K562 (cell line): ENCODE data around the gene RPL34. TPM values are rescaled to one million over a fixed set of nuclear protein-coding genes. Genes with fewer than 3 reads are reported as not detected.

ENCODE experiments used
- CHAMP1 ChIP-seq: fragments of 450-650 bp; IDR thresholded peaks from 2 replicates; pipeline ENCODE4 v1.6.1; 2016; ENCODE audit warnings: mild to moderate bottlenecking
- GTF2B ChIP-seq: IDR thresholded peaks from 2 replicates; pipeline ENCODE4 v1.6.1; 2011; ENCODE audit not compliant: insufficient read length; ENCODE audit errors: extremely low read depth
- HMGXB4 ChIP-seq: sonication (generic); formaldehyde crosslinking; IDR thresholded peaks from 2 replicates; pipeline ENCODE4 v1.8.1; 2023; ENCODE audit warnings: mild to moderate bottlenecking, missing genetic modification reagents
- RBBP5 ChIP-seq: fragments of 200-600 bp; sonication (generic); IDR thresholded peaks from 2 replicates; pipeline ENCODE4 v1.6.1; 2012; ENCODE audit warnings: borderline replicate concordance, mild to moderate bottlenecking, low read length, control low read depth, inconsistent platforms; ENCODE audit not compliant: insufficient read depth, poor library complexity, severe bottlenecking
- UBTF ChIP-seq, 2 experiments: IDR thresholded peaks; 2 replicates each; pipeline ENCODE4 v1.6.1; 2012; ENCODE audit warnings: improper control_type of control experiment in 2 of 2, low read depth in 2 of 2, low read length in 2 of 2, borderline replicate concordance in 1 of 2
- ZNF318 ChIP-seq, 2 experiments: fragments of 450-650 bp; IDR thresholded peaks; 2 replicates each; pipeline ENCODE4 v1.6.1; 2016; ENCODE audit warnings: mild to moderate bottlenecking in 2 of 2, borderline replicate concordance in 1 of 2, low read depth in 1 of 2, moderate library complexity in 1 of 2
- polyA plus RNA-seq, 8 experiments: library from polyadenylated mRNA; depleted of rRNA in 4 of 8; stranded (reverse) in 5 of 8; unstranded in 3 of 8; fragments of >200 nt; fragmentation: Nextera tagmentation in 2 of 8; fragmentation: Illumina TruSeq in 1 of 8; extraction: Ambion mirVana in 2 of 8; extraction: Trizol in 1 of 8; gene quantifications; 2 replicates each; pipeline versions ENCODE4 v1.2.1 to v1.2.3, GENCODE V29; 2011 to 2014; ENCODE audit warnings: inconsistent platforms in 1 of 8, missing spikeins in 1 of 8
- total RNA-seq, 7 experiments: library from RNA; depleted of rRNA in 6 of 7; stranded (reverse); fragments of >200 nt in 6 of 7; fragmentation: Illumina TruSeq in 2 of 7; extraction: Trizol in 2 of 7; gene quantifications; 2 replicates each; pipeline versions ENCODE4 v1.2.1 to v1.2.3, GENCODE V29; 2011 to 2021; ENCODE audit warnings: low replicate concordance in 1 of 7

RPL34 gene
- total and polyA plus RNA-seq, 9 of the 15 experiments (the other 6 are each of a cell fraction or from before 2014, with no cell fraction given) = 1,612 to 4,502 (median 2,593) TPM

- TF ChIP-seq ZNF318 (IDR thresholded peaks at IDR 0.05; ENCODE audit: borderline replicate concordance in 1 of 2, low read depth in 1 of 2) (no peak), HMGXB4 (CRISPR knock-in tag) (0 out of 2 replicates have a peak, but pooled peaks have one; percentile 53), RBBP5 (peak; percentile 75), CHAMP1 (peak; percentile 48; the same call in 1 of the 2 replicates), GTF2B (no peak), UBTF (IDR thresholded peaks at IDR 0.05; ENCODE audit: borderline replicate concordance in 1 of 2, low read depth in 2 of 2, low read length in 2 of 2) (no peak)
These were observed 30.0 kb downstream of the RPL34 start, which contains the start of gene OSTC (continued) for GRCh38 chr4:108650212-108651013.
